Activated CD8-positive, alpha-beta T cell treated with anti-CD3 and anti-CD28 coated beads, Interleukin-2, amount 10 ng/mL, durations not matched to agents 7 days and 5 days (primary cell): ENCODE data around the gene GDAP2. TPM values are rescaled to one million over a fixed set of nuclear protein-coding genes. Genes with fewer than 3 reads are reported as not detected.

Source experiments
- ATAC-seq: fragments of 150-1000 bp; cut with Tn5 transposase; one replicate; pipeline ENCODE4 v1.10.0; 2021; ENCODE audit warnings: moderate library complexity
- CTCF ChIA-PET: fragments of 350-600 bp; sonication (Branson Sonifier 250); formaldehyde crosslinking; loops from one replicate; lab custom pipeline; 2021; ENCODE audit warnings: antibody characterized with exemption; lab: Charles Lee
- POLR2A ChIA-PET: fragments of 350-600 bp; sonication (Branson Sonifier 250); formaldehyde crosslinking; loops from one replicate; lab custom pipeline; 2021; ENCODE audit warnings: antibody characterized with exemption; lab: Charles Lee
- DNase-seq: peaks from one replicate; pipeline ENCODE4 v3.0.0-alpha.2; 2020
- H3K27ac Mint-ChIP-seq: one replicate; pipeline ENCODE4 v1.8.0; 2021; ENCODE audit warnings: mild to moderate bottlenecking, mixed read lengths
- H3K27me3 Mint-ChIP-seq: one replicate; pipeline ENCODE4 v1.8.0; 2021; ENCODE audit warnings: low read depth, mixed read lengths
- H3K36me3 Mint-ChIP-seq: one replicate; pipeline ENCODE4 v1.8.0; 2021; ENCODE audit warnings: low read depth, mixed read lengths
- H3K4me1 Mint-ChIP-seq: one replicate; pipeline ENCODE4 v1.8.0; 2021; ENCODE audit warnings: low read depth, mixed read lengths
- H3K4me3 Mint-ChIP-seq: one replicate; pipeline ENCODE4 v1.8.0; 2021; ENCODE audit warnings: mild to moderate bottlenecking, mixed read lengths
- H3K9me3 Mint-ChIP-seq: one replicate; pipeline ENCODE4 v1.8.0; 2022; ENCODE audit warnings: mixed read lengths; ENCODE audit not compliant: insufficient read depth
- total RNA-seq, 2 experiments: library from RNA; stranded (reverse); gene quantifications; one replicate each; pipeline ENCODE4 v1.2.3, GENCODE V29; 2021

GDAP2 gene
- total RNA-seq, 2 experiments from 2014 or later, result 19.8 to 21.1 TPM

- CTCF ChIA-PET, result no interaction called here
- Mint-ChIP-seq H3K36me3 (no peaks in the 10 kb centered on the region), H3K4me3 (no peak overlapping the region), H3K9me3 (no peaks in the 10 kb centered on the region), H3K27ac (no peak overlapping the region), H3K4me1 (no peaks in the 10 kb centered on the region), H3K27me3 (no peaks in the 10 kb centered on the region)
- ATAC-seq (no peak), DNase-seq (no peak)
- POLR2A ChIA-PET, result no interaction called here
Observed at GRCh38 chr1:117836069-117836468, 93.4 kb downstream of the GDAP2 start.

- no peak for ATAC-seq
- ChIA-PET CTCF (interaction anchor here (0.6 to 2.1 kb wide), 3 partner anchors 13 to 1702 kb away, joined by 3 to 4 read pairs (median 3); no protein-coding TSS in a partner anchor), POLR2A (no interaction called here)
- H3K36me3 Mint-ChIP-seq, result no peaks in the 10 kb centered on the region
- H3K27ac Mint-ChIP-seq, result no peak overlapping the region
- H3K9me3 Mint-ChIP-seq, result peaks cover 4% of the 10 kb centered on the region
- DNase-seq, result no peak
- no peaks in the 10 kb centered on the region for H3K4me1 Mint-ChIP-seq
- H3K27me3 Mint-ChIP-seq, result no peaks in the 10 kb centered on the region
- no peak overlapping the region for H3K4me3 Mint-ChIP-seq
Observed at GRCh38 chr1:117834416-117834815, 95.0 kb downstream of the GDAP2 start.

- H3K27ac Mint-ChIP-seq, result no peak overlapping the region
- ChIA-PET POLR2A (no interaction called here), CTCF (no interaction called here)
- H3K4me3 Mint-ChIP-seq, result no peak overlapping the region
- no peaks in the 10 kb centered on the region for H3K27me3 Mint-ChIP-seq
- no peaks in the 10 kb centered on the region for H3K36me3 Mint-ChIP-seq
- ATAC-seq, result no peak
- no peaks in the 10 kb centered on the region for H3K4me1 Mint-ChIP-seq
- peaks cover 4% of the 10 kb centered on the region for H3K9me3 Mint-ChIP-seq
- no peak for DNase-seq
Observed at GRCh38 chr1:117832453-117832852, 97.0 kb downstream of the GDAP2 start.

- Mint-ChIP-seq H3K27me3 (peaks cover under 1% of the 10 kb centered on the region), H3K4me1 (no peaks in the 10 kb centered on the region), H3K9me3 (peaks cover 4% of the 10 kb centered on the region), H3K4me3 (no peak overlapping the region), H3K36me3 (no peaks in the 10 kb centered on the region), H3K27ac (no peak overlapping the region)
- CTCF ChIA-PET, result no interaction called here
- ATAC-seq, result no peak
- POLR2A ChIA-PET, result no interaction called here
- DNase-seq, result no peak
Observed at GRCh38 chr1:117830222-117830621, 99.2 kb downstream of the GDAP2 start.

- Mint-ChIP-seq H3K9me3 (peaks cover 4% of the 10 kb centered on the region), H3K27ac (no peak overlapping the region), H3K27me3 (peaks cover 11% of the 10 kb centered on the region), H3K4me3 (no peak overlapping the region), H3K4me1 (no peaks in the 10 kb centered on the region), H3K36me3 (no peaks in the 10 kb centered on the region)
- POLR2A ChIA-PET, result no interaction called here
- CTCF ChIA-PET, result no interaction called here
- no peak for ATAC-seq
- DNase-seq, result no peak
Observed at GRCh38 chr1:117828201-117828600, 101.2 kb downstream of the GDAP2 start.

GRCh38 chr1:117826540-117827078, 102.8 kb downstream of the GDAP2 start:
- ChIA-PET POLR2A (no interaction called here), CTCF (interaction anchor here (0.8 to 1.0 kb wide), 2 partner anchors 73 to 291 kb away, joined by 3 to 4 read pairs; no protein-coding TSS in a partner anchor)
- Mint-ChIP-seq H3K27me3 (peaks cover 15% of the 10 kb centered on the region), H3K4me1 (no peaks in the 10 kb centered on the region), H3K27ac (no peak overlapping the region), H3K4me3 (no peak overlapping the region), H3K9me3 (peaks cover 4% of the 10 kb centered on the region), H3K36me3 (no peaks in the 10 kb centered on the region)
- ATAC-seq, result no peak
- no peak for DNase-seq

- ChIA-PET POLR2A (no interaction called here), CTCF (interaction anchor here (0.8 to 1.0 kb wide), 2 partner anchors 72 to 291 kb away, joined by 3 to 4 read pairs; no protein-coding TSS in a partner anchor)
- DNase-seq, result no peak
- Mint-ChIP-seq H3K27ac (no peak overlapping the region), H3K9me3 (peaks cover 4% of the 10 kb centered on the region), H3K4me1 (no peaks in the 10 kb centered on the region), H3K36me3 (no peaks in the 10 kb centered on the region), H3K27me3 (peaks cover 15% of the 10 kb centered on the region), H3K4me3 (no peak overlapping the region)
- no peak for ATAC-seq
Observed at GRCh38 chr1:117826119-117826518, 103.3 kb downstream of the GDAP2 start.

GRCh38 chr1:117825414-117825813, 104.0 kb downstream of the GDAP2 start:
- Mint-ChIP-seq H3K9me3 (peaks cover under 1% of the 10 kb centered on the region), H3K36me3 (no peaks in the 10 kb centered on the region), H3K27me3 (peaks cover 15% of the 10 kb centered on the region), H3K27ac (no peak overlapping the region), H3K4me1 (no peaks in the 10 kb centered on the region), H3K4me3 (no peak overlapping the region)
- POLR2A ChIA-PET, result no interaction called here
- CTCF ChIA-PET, result interaction anchor here (1.0 kb wide), 1 partner anchor 71 kb away, joined by 3 read pairs; no protein-coding TSS in a partner anchor
- DNase-seq, result no peak
- no peak for ATAC-seq

- Mint-ChIP-seq H3K4me1 (no peaks in the 10 kb centered on the region), H3K4me3 (no peak overlapping the region), H3K9me3 (no peaks in the 10 kb centered on the region), H3K27ac (no peak overlapping the region), H3K36me3 (no peaks in the 10 kb centered on the region), H3K27me3 (peaks cover 15% of the 10 kb centered on the region)
- ATAC-seq, result no peak
- no peak for DNase-seq
- ChIA-PET POLR2A (no interaction called here), CTCF (interaction anchor here (1.8 kb wide), 1 partner anchor 72 kb away, joined by 5 read pairs; no protein-coding TSS in a partner anchor)
Observed at GRCh38 chr1:117824616-117825015, 104.8 kb downstream of the GDAP2 start.

GRCh38 chr1:117821774-117822482, 107.5 kb downstream of the GDAP2 start:
- ChIA-PET POLR2A (no interaction called here), CTCF (interaction anchor here (1.0 kb wide), 1 partner anchor 13 kb away, joined by 3 read pairs; no protein-coding TSS in a partner anchor)
- Mint-ChIP-seq H3K4me1 (no peaks in the 10 kb centered on the region), H3K9me3 (no peaks in the 10 kb centered on the region), H3K4me3 (no peak overlapping the region), H3K36me3 (no peaks in the 10 kb centered on the region), H3K27ac (no peak overlapping the region), H3K27me3 (peaks cover 15% of the 10 kb centered on the region)
- DNase-seq, result no peak
- no peak for ATAC-seq

GRCh38 chr1:117821382-117821755, 108.1 kb downstream of the GDAP2 start:
- CTCF ChIA-PET, result interaction anchor here (1.0 kb wide), 1 partner anchor 14 kb away, joined by 3 read pairs; no protein-coding TSS in a partner anchor
- POLR2A ChIA-PET, result no interaction called here
- peaks cover 15% of the 10 kb centered on the region for H3K27me3 Mint-ChIP-seq
- H3K4me3 Mint-ChIP-seq, result no peak overlapping the region
- no peaks in the 10 kb centered on the region for H3K36me3 Mint-ChIP-seq
- H3K4me1 Mint-ChIP-seq, result no peaks in the 10 kb centered on the region
- ATAC-seq, result no peak
- DNase-seq, result no peak
- no peak overlapping the region for H3K27ac Mint-ChIP-seq
- no peaks in the 10 kb centered on the region for H3K9me3 Mint-ChIP-seq

- Mint-ChIP-seq H3K4me1 (no peaks in the 10 kb centered on the region), H3K27ac (no peak overlapping the region), H3K4me3 (no peak overlapping the region), H3K9me3 (no peaks in the 10 kb centered on the region), H3K36me3 (no peaks in the 10 kb centered on the region), H3K27me3 (peaks cover 15% of the 10 kb centered on the region)
- CTCF ChIA-PET, result interaction anchor here (1.0 kb wide), 1 partner anchor 14 kb away, joined by 3 read pairs; no protein-coding TSS in a partner anchor
- no peak for DNase-seq
- POLR2A ChIA-PET, result no interaction called here
- ATAC-seq, result no peak
Observed at GRCh38 chr1:117820694-117821381, 108.6 kb downstream of the GDAP2 start.
